ENCODE data around the gene PRIM2. TPM values are rescaled to one million over a fixed set of nuclear protein-coding genes. Genes with fewer than 3 reads are reported as not detected.
"Not testable (repeated sequence)": the region's sequence is repeated elsewhere in the genome, so short reads cannot be mapped to it uniquely, and the experiment has no call there.

The PRIM2 gene
- total and polyA plus RNA-seq, 2 of the 8 experiments (the other 6 are each of a cell fraction or from before 2014, with no cell fraction given) = 20.8 to 46.8 TPM

DNA sequence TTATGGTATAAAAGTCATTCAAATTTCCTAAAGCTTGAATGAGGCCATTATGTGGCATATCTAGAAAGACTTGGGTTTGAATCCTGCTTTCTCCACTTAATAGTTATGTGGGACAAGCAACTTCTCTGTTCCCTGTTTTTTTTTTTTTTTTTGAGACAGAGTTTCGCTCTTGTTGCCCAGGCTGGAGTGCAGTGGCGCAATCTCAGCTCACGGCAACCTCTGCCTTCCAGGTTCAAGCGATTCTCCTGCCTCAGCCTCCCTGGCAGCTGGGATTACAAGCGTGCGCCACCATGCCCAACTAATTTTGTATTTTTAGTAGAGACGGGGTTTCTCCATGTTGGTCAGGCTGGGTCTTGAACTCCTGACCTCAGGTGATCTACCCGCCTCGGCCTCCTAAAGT is 116.4 kb downstream of the PRIM2 start:
- H4K8ac ChIP-seq (ENCODE audit: extremely low read depth, insufficient read depth, low read length); H3K18ac ChIP-seq (ENCODE audit: extremely low read depth, low read length); H3K27ac ChIP-seq (ENCODE audit: low read depth, low read length); H3K36me3 ChIP-seq (ENCODE audit: control insufficient read depth in 2 of 4, insufficient read depth in 4 of 4, low read length in 3 of 4); H3K56ac ChIP-seq (replicated peaks; ENCODE audit: insufficient read length, low read depth, low read length); H3K9me3 ChIP-seq (ENCODE audit: insufficient read depth in 2 of 2, low read depth in 1 of 2, low read length in 1 of 2); H3K79me2 ChIP-seq (ENCODE audit: control insufficient read depth in 1 of 2, insufficient read depth in 2 of 2, low read length in 2 of 2); H2BK15ac ChIP-seq (ENCODE audit: low read length); H3K9ac ChIP-seq (replicated peaks in 1 of 4; ENCODE audit: extremely low read depth in 1 of 4, low read depth in 3 of 4, low read length in 3 of 4); FAIRE-seq; CTCF ChIA-PET (ENCODE audit: partially characterized antibody); H3K23ac ChIP-seq (ENCODE audit: insufficient read length); H2AFZ ChIP-seq (ENCODE audit: low read length); H2BK120ac ChIP-seq (replicated peaks; ENCODE audit: low read depth, low read length); H2BK12ac ChIP-seq (ENCODE audit: low read depth, low read length); H2BK5ac ChIP-seq (ENCODE audit: low read depth, low read length); H3K4ac ChIP-seq (replicated peaks; ENCODE audit: insufficient read length, low read depth, low read length); H3K14ac ChIP-seq (ENCODE audit: insufficient read length); H4K91ac ChIP-seq (replicated peaks; ENCODE audit: insufficient read length, low read length); H3K4me1 ChIP-seq (replicated peaks in 1 of 4; ENCODE audit: control insufficient read depth in 3 of 4, insufficient read depth in 4 of 4, low read length in 3 of 4); H3K79me1 ChIP-seq (ENCODE audit: low read depth, low read length); H2BK20ac ChIP-seq (ENCODE audit: low read length); H3K4me3 ChIP-seq (ENCODE audit: extremely low read depth in 1 of 4, insufficient read depth in 2 of 4, low read depth in 3 of 4, low read length in 4 of 4); H3K4me2 ChIP-seq (ENCODE audit: insufficient read depth in 1 of 2, low read depth in 2 of 2, low read length in 2 of 2); DNase-seq (ENCODE audit: low read depth in 1 of 2, low spot score in 2 of 2); H4K20me1 ChIP-seq (replicated peaks in 1 of 2; ENCODE audit: control insufficient read depth in 1 of 2, insufficient read depth in 2 of 2, low read length in 2 of 2); H3K27me3 ChIP-seq (replicated peaks in 1 of 4; ENCODE audit: control insufficient read depth in 3 of 4, extremely low read depth in 1 of 4, insufficient read depth in 3 of 4, low read length in 3 of 4); H2AK5ac ChIP-seq (ENCODE audit: low read depth, low read length); H3K23me2 ChIP-seq (ENCODE audit: low read depth, low read length); H4K5ac ChIP-seq (ENCODE audit: insufficient read length, low read depth, low read length): not testable (repeated sequence)
- POLR2A ChIA-PET (ENCODE audit: partially characterized antibody) = interaction anchor here (0.6 kb wide), 1 partner anchor 14 kb away, joined by 3 read pairs; no protein-coding TSS in a partner anchor
- WGBS, 2 experiments (ENCODE audit: extremely low coverage in 1 of 2, insufficient coverage in 1 of 2, insufficient read length in 1 of 2, insufficient replicate concordance in 2 of 2, low coverage in 1 of 2, low lambda C conversion rate in 2 of 2, missing lambda C conversion rate in 1 of 2) = 94% methylated on average over 7 of the region's 9 CpGs; no CpG with 5 or more reads in 1 of the 2 experiments

Measured in H1 (cell line).